GM18951 (cell line): ENCODE results near the gene CLCNKB.

Experiments
- POLR2A ChIP-seq: IDR thresholded peaks from 4 replicates; pipeline ENCODE4 v1.6.1; 2011; ENCODE audit warnings: mild to moderate bottlenecking; ENCODE audit not compliant: insufficient read length, insufficient read depth; ENCODE audit errors: extremely low read depth
- in situ Hi-C: fragments of 300-500 bp; cut with MboI; formaldehyde crosslinking; loops from one replicate; pipeline ENCODE4 v1.12.0; 2022; ENCODE audit warnings: low sequenced_read_pairs, mixed read lengths, inconsistent platforms; ENCODE audit not compliant: unreplicated experiment

Gene CLCNKB

DNA sequence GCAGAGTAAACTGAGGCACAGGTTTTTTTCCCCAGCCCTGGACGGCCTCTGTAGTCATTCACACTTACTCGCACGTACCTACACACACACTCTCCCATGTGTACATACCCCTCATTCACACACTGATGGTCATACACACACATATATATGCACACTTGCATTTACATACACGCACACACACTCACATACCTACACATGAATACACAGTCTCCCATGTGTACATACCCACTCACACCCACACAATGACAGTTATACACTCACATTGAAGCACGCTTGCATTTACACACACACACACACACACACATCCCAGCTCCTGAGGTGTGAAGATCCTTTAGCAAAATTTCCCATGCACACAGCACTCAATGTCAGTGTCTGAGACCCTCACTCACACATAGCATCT is 30.6 kb downstream of the CLCNKB start:
- TF ChIP-seq POLR2A = no peak
- in situ Hi-C loops = loop anchor here (10.0 kb wide), 1 partner anchor 111 kb away; no protein-coding TSS in a partner anchor

DNA sequence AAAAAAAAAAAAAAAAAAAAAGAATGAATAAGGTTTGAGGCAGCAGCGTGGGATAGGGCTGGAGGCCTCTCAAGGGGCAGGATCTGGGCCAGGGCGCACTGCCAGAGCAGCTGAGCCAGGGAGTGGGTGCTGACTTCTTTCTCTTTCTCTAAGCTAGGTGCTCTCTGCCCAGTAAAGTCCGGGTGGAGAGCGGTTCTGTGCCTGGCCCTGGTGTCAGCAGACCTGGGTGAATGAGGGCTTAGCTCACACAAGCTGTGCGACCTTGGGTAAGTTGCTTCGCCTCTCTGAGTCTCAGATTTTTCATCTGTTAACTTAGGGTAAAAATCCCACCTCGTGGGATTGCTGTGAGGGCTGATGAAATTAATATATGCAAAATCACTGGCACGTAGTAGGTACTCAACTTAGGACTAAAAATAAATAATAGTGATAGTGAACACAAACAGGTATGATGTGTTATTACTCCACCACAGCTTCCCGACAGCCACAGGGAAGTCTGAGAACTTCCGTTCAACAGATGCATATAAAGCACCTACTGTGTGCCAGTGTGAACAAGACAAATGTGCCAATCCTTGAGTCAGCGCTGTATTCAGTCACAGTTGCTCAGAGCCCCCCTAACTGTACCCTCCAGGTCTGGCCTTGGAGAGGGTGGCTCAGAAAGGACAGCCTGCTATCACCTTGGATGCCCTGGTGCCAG is 31.9 kb downstream of the CLCNKB start:
- TF ChIP-seq POLR2A = no peak
- in situ Hi-C loops = loop anchor here (10.0 to 25.0 kb wide), 2 partner anchors 109 to 287 kb away; partner anchors contain the start of genes FBXO42 and SZRD1

DNA sequence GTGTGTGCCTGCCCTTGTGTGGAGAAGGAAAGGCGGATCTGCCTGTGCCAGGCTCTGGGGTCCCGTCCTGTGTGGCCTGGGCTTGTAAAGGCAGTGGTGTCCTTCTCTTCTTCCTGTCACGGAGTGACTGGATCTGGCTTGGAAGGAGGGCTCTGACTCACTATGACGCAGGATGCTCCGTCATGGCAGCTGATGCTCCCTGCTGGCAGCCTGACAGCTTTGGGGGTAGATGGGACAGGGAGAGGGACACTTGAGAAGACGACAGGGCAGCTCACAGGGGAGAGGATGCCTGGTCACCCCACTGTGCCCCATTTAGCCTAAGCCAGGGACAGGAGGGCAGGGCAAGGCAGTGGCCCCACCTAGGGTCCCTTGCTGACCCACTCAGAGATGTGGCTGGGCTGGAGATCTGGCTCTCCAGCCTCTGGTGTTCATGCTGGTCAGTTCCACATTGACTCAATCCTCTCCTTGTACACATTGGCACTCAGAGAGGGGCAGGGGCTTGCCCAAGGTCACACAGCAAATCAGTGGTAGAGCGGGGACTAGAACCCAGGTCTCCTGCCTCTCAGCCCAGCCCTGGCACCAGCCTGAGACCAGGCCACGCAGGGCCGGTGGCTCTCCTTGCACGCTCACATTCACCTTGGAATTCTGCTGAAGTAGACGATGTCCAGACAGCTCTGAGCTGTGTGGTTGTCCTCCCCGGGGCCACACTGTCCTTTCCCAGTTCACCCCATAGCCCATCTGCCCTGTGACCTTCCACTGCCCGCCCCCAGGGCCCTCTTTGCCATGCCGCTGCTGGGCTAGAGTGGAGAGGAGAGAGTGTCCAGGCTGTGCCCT is 32.7 kb downstream of the CLCNKB start:
- in situ Hi-C loops = loop anchor here (10.0 to 25.0 kb wide), 2 partner anchors 109 to 286 kb away; partner anchors contain the start of genes FBXO42 and SZRD1

DNA sequence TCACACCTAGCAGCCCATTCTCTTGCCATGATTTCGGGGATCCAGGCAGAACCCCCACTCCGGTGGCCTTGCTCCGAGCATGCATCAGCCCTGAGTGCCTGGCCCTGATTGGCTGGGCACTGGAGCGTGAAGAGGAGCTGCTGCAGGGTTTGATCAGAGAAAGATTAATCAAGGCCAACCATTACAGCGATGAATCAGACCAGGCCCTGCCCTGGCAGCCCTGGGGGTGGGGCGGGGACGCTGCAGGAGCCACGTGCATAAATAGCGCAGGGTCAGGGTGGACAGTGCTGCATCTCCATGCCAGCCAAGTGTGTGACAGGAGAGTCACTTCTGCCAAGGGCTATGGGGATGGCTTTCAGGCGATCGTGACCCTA is 33.3 kb downstream of the CLCNKB start:
- in situ Hi-C loops = loop anchor here (10.0 to 25.0 kb wide), 2 partner anchors 108 to 285 kb away; partner anchors contain the start of genes FBXO42 and SZRD1
- TF ChIP-seq POLR2A = no peak

More for the DNA sequence above, 32.7 kb downstream of the CLCNKB start:
- no peak for TF ChIP-seq POLR2A

DNA sequence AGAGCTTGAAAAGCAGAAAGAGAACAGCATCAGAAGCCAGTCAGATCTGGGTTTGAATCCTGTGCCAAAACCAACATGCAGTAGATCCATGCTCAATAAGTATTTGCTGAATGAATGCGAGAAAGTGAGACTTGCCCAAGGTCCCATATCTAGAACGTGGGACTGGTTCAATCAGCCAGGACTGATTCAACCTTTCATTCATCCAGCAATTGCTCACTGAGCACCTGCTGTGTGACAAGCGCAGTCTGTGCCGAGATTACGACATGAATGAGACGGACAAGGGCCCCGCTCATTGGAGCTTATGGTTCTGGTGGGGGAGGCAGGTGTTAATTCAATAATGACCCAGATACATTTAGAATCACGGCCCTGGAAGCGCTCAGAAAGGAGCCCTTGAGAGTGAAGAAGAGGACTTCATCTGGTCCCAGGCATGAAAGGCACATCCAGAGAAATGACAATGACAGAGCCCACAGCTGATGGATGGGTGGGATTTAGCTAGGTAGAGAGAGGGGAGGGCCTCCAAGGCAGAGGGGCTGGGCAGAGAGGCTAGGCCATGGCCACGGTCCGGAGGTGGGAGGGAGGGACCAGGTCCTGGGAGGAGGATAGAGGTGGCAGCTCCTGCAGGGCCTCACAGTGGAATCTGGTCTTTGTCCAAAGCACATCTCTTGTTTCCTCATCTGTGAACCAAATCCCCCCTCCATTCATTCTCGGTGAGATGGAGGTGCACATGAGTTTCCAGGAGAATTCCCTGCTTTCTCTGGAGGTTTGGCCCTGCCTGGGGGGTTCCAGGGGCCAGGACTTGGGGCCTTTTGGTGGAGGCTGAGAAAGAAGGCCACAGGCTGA is 34.0 kb downstream of the CLCNKB start:
- TF ChIP-seq POLR2A = no peak
- in situ Hi-C loops = loop anchor here (10.0 to 25.0 kb wide), 2 partner anchors 107 to 285 kb away; partner anchors contain the start of genes FBXO42 and SZRD1

DNA sequence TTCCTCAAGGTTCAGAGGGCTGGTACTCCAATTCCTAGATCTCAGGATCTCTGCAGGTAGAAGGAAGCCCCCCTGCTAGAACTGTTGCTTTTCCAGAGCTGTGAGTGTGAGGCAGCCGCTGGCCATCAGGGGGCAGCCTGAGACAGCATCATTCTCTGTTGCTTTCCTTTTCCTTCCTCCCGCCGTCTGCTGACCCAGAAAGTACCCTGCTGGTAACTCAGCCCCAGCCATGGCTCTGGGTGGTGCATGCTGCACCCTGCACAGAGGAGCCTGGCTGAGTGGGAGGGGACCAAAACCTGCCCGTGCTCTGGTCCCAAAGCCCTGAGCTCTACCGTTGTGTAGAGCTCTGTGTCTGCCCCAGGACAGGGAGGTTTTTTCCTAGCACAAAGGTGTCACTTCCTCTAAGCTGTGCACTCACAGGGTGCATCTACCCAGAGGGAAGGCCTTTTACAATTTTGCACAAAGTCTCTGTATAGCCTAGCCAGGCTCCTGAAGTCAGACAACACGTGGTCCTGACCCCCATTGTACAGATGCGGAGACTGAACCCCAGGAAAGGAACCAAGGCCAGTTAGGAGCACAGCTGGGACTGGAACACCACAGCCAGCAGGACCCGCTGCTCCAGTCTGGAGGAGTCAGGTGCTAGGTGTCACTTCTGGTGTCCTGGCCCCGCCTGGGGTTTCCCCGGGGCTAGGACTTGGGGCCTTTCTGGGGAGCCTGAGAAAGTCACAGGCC is 35.5 kb downstream of the CLCNKB start:
- TF ChIP-seq POLR2A = no peak
- in situ Hi-C loops = loop anchor here (10.0 to 25.0 kb wide), 2 partner anchors 106 to 283 kb away; partner anchors contain the start of genes FBXO42 and SZRD1

DNA sequence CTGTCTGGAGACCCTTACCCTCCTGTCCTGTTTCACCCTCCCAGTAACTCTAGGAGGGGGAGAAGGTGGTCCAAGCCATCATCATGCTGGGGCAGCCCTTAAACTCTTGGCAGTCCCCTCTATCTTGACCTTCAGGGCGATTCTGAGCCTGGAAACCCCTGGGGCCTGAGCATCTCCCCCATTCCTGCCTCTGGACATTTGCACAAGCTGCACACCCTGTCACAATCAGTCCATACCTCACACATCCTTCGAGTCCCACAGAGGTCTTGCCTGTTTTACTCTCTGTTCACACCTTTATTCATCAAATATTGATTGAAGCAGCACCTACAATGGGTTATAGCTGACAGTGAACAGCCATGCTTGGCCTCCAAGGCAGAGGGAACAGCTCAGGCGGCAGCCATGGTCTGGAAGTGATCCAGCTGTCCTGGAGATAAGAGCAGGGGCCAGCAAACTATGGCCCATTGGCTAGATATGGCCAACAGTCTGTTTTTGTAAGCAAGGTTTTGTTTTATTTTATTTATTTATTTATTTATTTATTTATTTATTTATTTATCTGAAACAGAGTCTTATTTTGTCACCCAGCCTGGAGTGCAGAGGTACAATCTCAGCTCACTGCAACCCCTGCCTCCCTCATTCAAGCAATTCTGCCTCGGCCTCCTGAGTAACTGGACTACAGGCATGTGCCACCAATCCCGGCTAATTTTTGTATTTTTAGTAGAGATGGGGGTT is 37.0 kb downstream of the CLCNKB start:
- in situ Hi-C loops = loop anchor here (25.0 kb wide), 1 partner anchor 282 kb away; the partner anchor contains the start of genes FBXO42 and SZRD1
- TF ChIP-seq POLR2A = no peak

DNA sequence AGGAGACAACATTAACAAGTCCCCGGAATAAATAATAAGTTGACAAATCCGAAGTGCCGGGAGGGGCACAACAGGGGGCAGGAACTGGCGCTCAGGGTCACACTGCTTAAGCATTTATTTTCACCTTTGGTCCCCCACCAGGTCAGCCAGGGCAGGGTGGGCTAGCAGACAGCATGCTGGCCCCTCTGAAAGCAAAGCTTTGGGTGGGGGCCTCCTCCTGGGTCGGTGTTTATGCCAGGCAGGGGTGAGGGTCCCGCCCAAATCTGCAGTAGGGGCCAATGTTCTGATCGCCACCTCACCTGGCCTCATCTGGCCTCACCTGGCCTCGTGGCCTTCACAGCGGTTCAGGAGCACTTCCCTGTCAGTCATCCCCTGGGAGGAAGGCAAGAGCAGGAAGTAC is 38.1 kb downstream of the CLCNKB start:
- TF ChIP-seq POLR2A = no peak
- in situ Hi-C loops = loop anchor here (25.0 kb wide), 1 partner anchor 281 kb away; the partner anchor contains the start of genes FBXO42 and SZRD1

DNA sequence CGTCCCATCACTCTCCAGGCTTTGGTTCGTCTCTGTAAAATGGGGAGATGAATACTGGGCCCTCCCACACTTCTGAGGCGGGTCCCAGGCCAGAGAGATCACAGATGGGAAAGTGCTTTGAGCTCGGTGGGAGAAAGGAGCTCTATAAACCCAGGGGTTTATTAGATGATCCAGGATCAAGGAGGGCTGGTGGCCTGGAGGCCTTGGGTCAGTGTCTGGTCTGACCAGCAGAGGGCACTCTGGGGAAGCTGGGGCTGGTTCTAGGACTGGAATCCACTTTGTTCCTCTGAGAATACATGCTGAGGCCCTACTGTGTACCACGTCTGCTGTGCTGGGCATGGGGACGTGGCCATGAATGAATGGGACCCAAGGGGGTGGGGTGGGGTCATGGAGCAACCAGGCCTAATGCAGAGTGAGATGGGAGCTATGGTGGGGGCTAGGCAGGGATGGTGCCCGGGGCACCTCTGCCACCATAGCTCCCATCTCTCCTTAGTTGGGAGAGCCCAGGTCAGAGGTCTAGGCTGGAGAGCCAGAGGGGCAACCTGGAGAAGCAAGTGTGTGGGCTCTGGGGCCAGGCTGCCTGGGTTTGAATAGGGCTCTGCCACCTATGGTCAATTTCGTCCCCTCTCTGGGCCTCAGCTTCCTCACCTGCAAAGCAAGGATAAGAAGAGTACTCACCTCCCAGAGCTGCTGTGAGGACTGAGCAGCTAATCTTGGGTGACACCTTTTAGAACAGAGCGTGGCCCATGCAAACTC is 38.9 kb downstream of the CLCNKB start:
- no peak for TF ChIP-seq POLR2A
- in situ Hi-C loops = loop anchor here (25.0 kb wide), 1 partner anchor 280 kb away; the partner anchor contains the start of genes FBXO42 and SZRD1

DNA sequence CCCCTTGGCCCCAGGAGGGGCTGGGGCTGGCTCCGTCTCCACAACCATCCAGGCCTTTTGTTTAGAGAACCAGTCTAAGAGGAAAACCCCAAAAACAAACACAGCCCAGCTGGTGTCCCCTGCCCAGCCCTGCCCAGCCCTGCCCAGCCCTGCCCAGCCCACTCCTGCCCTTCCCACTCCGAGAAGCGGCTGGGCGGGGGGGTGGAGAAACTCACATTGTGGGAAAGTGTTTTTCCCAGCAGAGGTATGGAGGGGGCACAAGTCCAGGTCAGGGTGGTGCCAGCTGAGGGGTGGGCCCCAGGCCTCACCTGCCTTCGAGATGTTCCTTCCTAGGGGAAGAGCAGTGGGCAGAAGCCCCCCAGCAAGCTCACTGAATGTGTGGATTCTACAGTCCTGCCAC is 39.9 kb downstream of the CLCNKB start:
- in situ Hi-C loops = loop anchor here (25.0 kb wide), 1 partner anchor 279 kb away; the partner anchor contains the start of genes FBXO42 and SZRD1

More for the DNA sequence above, 39.9 kb downstream of the CLCNKB start:
- no peak for TF ChIP-seq POLR2A
